ENCODE measurements around the gene GALE. TPM values are rescaled to one million over a fixed set of nuclear protein-coding genes. Genes with fewer than 3 reads are reported as not detected.
A peak's percentile ranks its signal among the peaks of the same experiment; 100 is the strongest.

Gene GALE
- total and polyA plus RNA-seq, 2 of the 13 experiments (the other 11 are each of a cell fraction or from before 2014, with no cell fraction given) = 85.2 to 88.4 TPM

DNA sequence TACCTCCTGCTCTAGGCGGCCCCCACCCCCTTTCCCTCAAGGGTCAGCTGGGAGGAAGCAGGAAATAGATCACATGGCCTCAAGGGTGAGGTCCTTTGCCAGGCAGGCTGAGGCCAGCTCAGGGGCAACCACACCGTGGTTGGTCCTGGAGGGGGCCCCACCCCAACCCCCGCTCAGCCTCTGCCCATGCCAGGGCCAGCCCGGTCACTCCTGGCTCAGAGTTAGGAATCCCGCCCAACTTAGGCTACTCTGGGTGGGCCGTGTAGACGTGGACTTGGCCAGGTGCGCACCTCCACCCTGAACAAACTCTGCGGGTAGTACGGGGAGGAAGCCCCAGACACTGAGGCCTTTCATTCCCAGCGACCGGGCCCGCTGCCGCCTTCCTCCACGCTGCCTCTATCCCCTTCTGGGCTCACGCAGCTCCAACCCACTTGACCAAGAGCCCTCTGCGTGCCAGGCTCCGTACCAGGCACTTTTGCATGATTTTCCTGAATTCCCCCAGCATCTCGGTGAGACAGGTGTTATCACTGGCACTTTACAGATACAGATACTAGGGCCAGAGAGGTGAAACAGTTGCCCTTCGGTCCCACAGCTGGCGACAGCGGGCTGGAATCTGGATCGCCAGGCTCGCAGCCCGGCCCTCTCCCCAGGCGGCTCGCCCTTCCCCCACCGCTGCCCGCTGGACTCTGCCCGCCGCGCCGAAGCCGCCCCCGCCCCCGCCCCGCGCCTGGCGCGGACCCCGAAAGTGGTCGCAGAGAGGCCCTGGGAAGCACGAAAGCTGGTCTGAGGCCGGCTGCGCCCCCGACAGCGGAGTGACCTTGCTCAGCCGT is 769 bp downstream of the GALE start (continued):
- TF ChIP-seq, protein P1, sequence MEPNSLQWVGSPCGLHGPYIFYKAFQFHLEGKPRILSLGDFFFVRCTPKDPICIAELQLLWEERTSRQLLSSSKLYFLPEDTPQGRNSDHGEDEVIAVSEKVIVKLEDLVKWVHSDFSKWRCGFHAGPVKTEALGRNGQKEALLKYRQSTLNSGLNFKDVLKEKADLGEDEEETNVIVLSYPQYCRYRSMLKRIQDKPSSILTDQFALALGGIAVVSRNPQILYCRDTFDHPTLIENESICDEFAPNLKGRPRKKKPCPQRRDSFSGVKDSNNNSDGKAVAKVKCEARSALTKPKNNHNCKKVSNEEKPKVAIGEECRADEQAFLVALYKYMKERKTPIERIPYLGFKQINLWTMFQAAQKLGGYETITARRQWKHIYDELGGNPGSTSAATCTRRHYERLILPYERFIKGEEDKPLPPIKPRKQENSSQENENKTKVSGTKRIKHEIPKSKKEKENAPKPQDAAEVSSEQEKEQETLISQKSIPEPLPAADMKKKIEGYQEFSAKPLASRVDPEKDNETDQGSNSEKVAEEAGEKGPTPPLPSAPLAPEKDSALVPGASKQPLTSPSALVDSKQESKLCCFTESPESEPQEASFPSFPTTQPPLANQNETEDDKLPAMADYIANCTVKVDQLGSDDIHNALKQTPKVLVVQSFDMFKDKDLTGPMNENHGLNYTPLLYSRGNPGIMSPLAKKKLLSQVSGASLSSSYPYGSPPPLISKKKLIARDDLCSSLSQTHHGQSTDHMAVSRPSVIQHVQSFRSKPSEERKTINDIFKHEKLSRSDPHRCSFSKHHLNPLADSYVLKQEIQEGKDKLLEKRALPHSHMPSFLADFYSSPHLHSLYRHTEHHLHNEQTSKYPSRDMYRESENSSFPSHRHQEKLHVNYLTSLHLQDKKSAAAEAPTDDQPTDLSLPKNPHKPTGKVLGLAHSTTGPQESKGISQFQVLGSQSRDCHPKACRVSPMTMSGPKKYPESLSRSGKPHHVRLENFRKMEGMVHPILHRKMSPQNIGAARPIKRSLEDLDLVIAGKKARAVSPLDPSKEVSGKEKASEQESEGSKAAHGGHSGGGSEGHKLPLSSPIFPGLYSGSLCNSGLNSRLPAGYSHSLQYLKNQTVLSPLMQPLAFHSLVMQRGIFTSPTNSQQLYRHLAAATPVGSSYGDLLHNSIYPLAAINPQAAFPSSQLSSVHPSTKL (CRISPR knock-in tag; IDR thresholded peaks at IDR 0.05) = peak; percentile 17; the same call in 1 of the 2 replicates
- TF ChIP-seq FOSL2 (CRISPR knock-in tag; IDR thresholded peaks at IDR 0.05) (peak; percentile 85), ZNF616 (CRISPR knock-in tag; IDR thresholded peaks at IDR 0.05; ENCODE audit: low read depth) (peak; percentile 71; the same call in 1 of the 2 replicates), HOXA3 (CRISPR knock-in tag; IDR thresholded peaks at IDR 0.05) (peak; percentile 46; the same call in 1 of the 2 replicates), SALL1 (CRISPR knock-in tag; IDR thresholded peaks at IDR 0.05) (peak; percentile 50), BORCS8-MEF2B (CRISPR knock-in tag; IDR thresholded peaks at IDR 0.05) (peak; percentile 50; the same call in 1 of the 2 replicates), ZNF24 (IDR thresholded peaks at IDR 0.05) (no peak), ZC3H4 (CRISPR knock-in tag; IDR thresholded peaks at IDR 0.05; ENCODE audit: borderline replicate concordance) (peak; percentile 80; the same call in 1 of the 2 replicates), ZNF350 (CRISPR knock-in tag; IDR thresholded peaks at IDR 0.05; ENCODE audit: borderline replicate concordance, low read depth) (no peak; the same call in 1 of the 2 replicates), MXD4 (CRISPR knock-in tag; IDR thresholded peaks at IDR 0.05) (peak; percentile 27; the same call in 1 of the 2 replicates), SIN3B (IDR thresholded peaks at IDR 0.05; ENCODE audit: low read length) (no peak), ZSCAN29 (CRISPR knock-in tag; conservative IDR thresholded peaks at IDR 0.05) (peak; percentile 99), ZBTB7B (CRISPR knock-in tag; IDR thresholded peaks at IDR 0.05) (no peak; the same call in 1 of the 2 replicates), ZNF629 (CRISPR knock-in tag; conservative IDR thresholded peaks at IDR 0.05) (peak; percentile 8; the same call in 1 of the 2 replicates), NFYB (CRISPR knock-in tag; IDR thresholded peaks at IDR 0.05) (peak; percentile 21; the same call in 1 of the 2 replicates), CREM (IDR thresholded peaks at IDR 0.05) (0 out of 2 replicates have a peak, but pooled peaks have one; percentile 37), CREM (CRISPR knock-in tag; IDR thresholded peaks at IDR 0.05) (no peak)
- TF ChIP-seq, protein P2, sequence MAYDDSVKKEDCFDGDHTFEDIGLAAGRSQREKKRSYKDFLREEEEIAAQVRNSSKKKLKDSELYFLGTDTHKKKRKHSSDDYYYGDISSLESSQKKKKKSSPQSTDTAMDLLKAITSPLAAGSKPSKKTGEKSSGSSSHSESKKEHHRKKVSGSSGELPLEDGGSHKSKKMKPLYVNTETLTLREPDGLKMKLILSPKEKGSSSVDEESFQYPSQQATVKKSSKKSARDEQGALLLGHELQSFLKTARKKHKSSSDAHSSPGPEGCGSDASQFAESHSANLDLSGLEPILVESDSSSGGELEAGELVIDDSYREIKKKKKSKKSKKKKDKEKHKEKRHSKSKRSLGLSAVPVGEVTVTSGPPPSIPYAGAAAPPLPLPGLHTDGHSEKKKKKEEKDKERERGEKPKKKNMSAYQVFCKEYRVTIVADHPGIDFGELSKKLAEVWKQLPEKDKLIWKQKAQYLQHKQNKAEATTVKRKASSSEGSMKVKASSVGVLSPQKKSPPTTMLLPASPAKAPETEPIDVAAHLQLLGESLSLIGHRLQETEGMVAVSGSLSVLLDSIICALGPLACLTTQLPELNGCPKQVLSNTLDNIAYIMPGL (CRISPR knock-in tag; IDR thresholded peaks at IDR 0.05; ENCODE audit: borderline replicate concordance in 1 of 2, low read depth in 1 of 2) = peak in 1 of 2 experiments; percentile 23; a peak in 2 of 4 replicates
- TF ChIP-seq, protein P3, sequence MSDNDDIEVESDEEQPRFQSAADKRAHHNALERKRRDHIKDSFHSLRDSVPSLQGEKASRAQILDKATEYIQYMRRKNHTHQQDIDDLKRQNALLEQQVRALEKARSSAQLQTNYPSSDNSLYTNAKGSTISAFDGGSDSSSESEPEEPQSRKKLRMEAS (IDR thresholded peaks at IDR 0.05) = peak; percentile 62; the same call in 1 of the 2 replicates
- TF ChIP-seq, protein P4, sequence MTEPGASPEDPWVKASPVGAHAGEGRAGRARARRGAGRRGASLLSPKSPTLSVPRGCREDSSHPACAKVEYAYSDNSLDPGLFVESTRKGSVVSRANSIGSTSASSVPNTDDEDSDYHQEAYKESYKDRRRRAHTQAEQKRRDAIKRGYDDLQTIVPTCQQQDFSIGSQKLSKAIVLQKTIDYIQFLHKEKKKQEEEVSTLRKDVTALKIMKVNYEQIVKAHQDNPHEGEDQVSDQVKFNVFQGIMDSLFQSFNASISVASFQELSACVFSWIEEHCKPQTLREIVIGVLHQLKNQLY (CRISPR knock-in tag; IDR thresholded peaks at IDR 0.05) = peak; percentile 34; the same call in 1 of the 2 replicates
- TF ChIP-seq, protein P5, sequence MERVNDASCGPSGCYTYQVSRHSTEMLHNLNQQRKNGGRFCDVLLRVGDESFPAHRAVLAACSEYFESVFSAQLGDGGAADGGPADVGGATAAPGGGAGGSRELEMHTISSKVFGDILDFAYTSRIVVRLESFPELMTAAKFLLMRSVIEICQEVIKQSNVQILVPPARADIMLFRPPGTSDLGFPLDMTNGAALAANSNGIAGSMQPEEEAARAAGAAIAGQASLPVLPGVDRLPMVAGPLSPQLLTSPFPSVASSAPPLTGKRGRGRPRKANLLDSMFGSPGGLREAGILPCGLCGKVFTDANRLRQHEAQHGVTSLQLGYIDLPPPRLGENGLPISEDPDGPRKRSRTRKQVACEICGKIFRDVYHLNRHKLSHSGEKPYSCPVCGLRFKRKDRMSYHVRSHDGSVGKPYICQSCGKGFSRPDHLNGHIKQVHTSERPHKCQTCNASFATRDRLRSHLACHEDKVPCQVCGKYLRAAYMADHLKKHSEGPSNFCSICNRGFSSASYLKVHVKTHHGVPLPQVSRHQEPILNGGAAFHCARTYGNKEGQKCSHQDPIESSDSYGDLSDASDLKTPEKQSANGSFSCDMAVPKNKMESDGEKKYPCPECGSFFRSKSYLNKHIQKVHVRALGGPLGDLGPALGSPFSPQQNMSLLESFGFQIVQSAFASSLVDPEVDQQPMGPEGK (CRISPR knock-in tag; IDR thresholded peaks at IDR 0.05) = peak; percentile 83
